ENCODE results near the gene TMEM134. TPM values are rescaled to one million over a fixed set of nuclear protein-coding genes. Genes with fewer than 3 reads are reported as not detected.

The TMEM134 gene
- total and polyA plus RNA-seq, 9 of the 15 experiments (the other 6 are each of a cell fraction or from before 2014, with no cell fraction given): 0.63 to 48.4 (median 10.7) TPM

DNA sequence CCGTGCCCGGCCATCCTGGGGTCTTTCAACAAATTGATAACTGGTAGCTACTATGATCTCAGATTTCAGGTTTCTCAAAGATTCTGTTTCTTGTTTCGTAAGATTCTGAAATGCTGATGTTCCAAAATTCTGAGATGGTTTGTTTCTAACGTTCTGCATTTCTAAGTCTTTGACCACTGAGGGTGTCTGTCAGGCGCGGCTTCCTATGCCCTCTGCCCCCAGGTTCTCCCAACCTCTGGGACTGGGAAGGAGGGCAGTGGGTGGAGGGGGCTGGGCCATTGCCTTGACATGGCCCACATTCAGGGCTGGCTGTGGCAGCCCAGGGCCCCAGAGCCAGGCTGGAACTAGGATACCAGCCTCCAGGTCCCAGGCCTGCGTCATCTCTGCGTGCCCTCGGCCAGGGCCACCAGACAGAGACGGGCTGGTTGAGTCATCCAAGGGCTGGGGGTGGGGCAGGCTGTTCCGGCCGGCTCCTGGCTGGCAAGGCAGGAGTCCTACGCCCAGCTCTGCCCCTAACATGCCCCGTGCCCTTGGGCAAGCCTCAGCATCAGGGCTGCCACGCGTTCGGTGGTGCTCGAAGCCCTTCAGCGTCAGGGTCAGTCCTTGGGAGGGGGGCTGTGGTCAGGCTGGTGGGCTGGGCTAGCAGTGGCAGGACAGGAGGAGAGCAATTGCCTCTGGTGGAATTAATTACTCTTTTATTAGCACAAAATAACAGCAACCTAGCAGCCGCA lies 5.2 kb downstream of the TMEM134 start (continued):
- TF ChIP-seq ZNF318 (IDR thresholded peaks at IDR 0.05; ENCODE audit: borderline replicate concordance in 1 of 2, low read depth in 1 of 2) (no peak), MCM5 (IDR thresholded peaks at IDR 0.05; ENCODE audit: low read depth) (no peak), ILK (tag; IDR thresholded peaks at IDR 0.05; ENCODE audit: borderline replicate concordance, low read depth) (no peak), ZHX1 (conservative IDR thresholded peaks at IDR 0.05; ENCODE audit: low read length) (no peak), ZNF408 (CRISPR knock-in tag; IDR thresholded peaks at IDR 0.05; ENCODE audit: low read depth) (no peak), NCOA6 (IDR thresholded peaks at IDR 0.05) (no peak), CHCHD3 (CRISPR knock-in tag; IDR thresholded peaks at IDR 0.05) (no peak)
- TF ChIP-seq, protein P1, sequence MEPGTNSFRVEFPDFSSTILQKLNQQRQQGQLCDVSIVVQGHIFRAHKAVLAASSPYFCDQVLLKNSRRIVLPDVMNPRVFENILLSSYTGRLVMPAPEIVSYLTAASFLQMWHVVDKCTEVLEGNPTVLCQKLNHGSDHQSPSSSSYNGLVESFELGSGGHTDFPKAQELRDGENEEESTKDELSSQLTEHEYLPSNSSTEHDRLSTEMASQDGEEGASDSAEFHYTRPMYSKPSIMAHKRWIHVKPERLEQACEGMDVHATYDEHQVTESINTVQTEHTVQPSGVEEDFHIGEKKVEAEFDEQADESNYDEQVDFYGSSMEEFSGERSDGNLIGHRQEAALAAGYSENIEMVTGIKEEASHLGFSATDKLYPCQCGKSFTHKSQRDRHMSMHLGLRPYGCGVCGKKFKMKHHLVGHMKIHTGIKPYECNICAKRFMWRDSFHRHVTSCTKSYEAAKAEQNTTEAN (CRISPR knock-in tag; IDR thresholded peaks at IDR 0.05): no peak
- TF ChIP-seq, protein P2, sequence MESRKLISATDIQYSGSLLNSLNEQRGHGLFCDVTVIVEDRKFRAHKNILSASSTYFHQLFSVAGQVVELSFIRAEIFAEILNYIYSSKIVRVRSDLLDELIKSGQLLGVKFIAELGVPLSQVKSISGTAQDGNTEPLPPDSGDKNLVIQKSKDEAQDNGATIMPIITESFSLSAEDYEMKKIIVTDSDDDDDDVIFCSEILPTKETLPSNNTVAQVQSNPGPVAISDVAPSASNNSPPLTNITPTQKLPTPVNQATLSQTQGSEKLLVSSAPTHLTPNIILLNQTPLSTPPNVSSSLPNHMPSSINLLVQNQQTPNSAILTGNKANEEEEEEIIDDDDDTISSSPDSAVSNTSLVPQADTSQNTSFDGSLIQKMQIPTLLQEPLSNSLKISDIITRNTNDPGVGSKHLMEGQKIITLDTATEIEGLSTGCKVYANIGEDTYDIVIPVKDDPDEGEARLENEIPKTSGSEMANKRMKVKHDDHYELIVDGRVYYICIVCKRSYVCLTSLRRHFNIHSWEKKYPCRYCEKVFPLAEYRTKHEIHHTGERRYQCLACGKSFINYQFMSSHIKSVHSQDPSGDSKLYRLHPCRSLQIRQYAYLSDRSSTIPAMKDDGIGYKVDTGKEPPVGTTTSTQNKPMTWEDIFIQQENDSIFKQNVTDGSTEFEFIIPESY (CRISPR knock-in tag; IDR thresholded peaks at IDR 0.05): no peak

All from K562 (cell line).